B cell (primary cell): Measurements from ENCODE around the gene NUDT9. TPM values are rescaled to one million over a fixed set of nuclear protein-coding genes. Genes with fewer than 3 reads are reported as not detected.
"Not testable (repeated sequence)": the region's sequence is repeated elsewhere in the genome, so short reads cannot be mapped to it uniquely, and the experiment has no call there.

ENCODE experiments used
- ATAC-seq: fragments of 200-7000 bp; cut with Tn5 transposase; one replicate; pipeline ENCODE4 v1.10.0; 2021; ENCODE audit warnings: low read depth, mild to moderate bottlenecking, moderate number of reproducible peaks, moderate library complexity
- CTCF ChIA-PET: fragments of 350-600 bp; sonication (Branson Sonifier 250); formaldehyde crosslinking; loops from one replicate; lab custom pipeline; 2021; ENCODE audit warnings: antibody characterized with exemption, inconsistent platforms; lab: Charles Lee
- POLR2A ChIA-PET: fragments of 350-600 bp; sonication (Branson Sonifier 250); formaldehyde crosslinking; loops from one replicate; lab custom pipeline; 2021; ENCODE audit warnings: antibody characterized with exemption; lab: Charles Lee
- DNase-seq: peaks from one replicate; pipeline ENCODE4 v3.0.0; 2013
- H2AFZ ChIP-seq: 2 replicates; pipeline ENCODE4 v1.6.1; 2012; ENCODE audit warnings: mild to moderate bottlenecking, low read depth, low read length; ENCODE audit not compliant: insufficient read depth, poor library complexity, severe bottlenecking
- H3K27ac ChIP-seq, 2 donors: 1 replicate in 1 of 2; 2 replicates in 1 of 2; pipeline ENCODE4 v1.5.1; 2012 to 2013; ENCODE audit warnings: low read length in 2 of 2, mild to moderate bottlenecking in 2 of 2, moderate library complexity in 1 of 2
- H3K27me3 ChIP-seq, 4 experiments: fragments of 200-600 bp in 1 of 4; sonication (generic) in 1 of 4; replicated peaks in 1 of 4; 1 replicate in 2 of 4; 2 replicates in 2 of 4; pipeline versions ENCODE4 v1.6.1 to v1.7.0; 2013 to 2016; ENCODE audit warnings: low read length in 3 of 4, mild to moderate bottlenecking in 2 of 4, mixed read lengths in 1 of 4, moderate library complexity in 1 of 4; ENCODE audit not compliant: insufficient read depth in 4 of 4, control insufficient read depth in 3 of 4; ENCODE audit errors: control extremely low read depth in 1 of 4
- H3K36me3 ChIP-seq, 2 experiments: replicated peaks in 1 of 2; 1 replicate in 1 of 2; 2 replicates in 1 of 2; pipeline versions ENCODE4 v1.6.1 to v1.7.1; 2013; ENCODE audit warnings: low read length in 1 of 2; ENCODE audit not compliant: insufficient read depth in 2 of 2, control insufficient read depth in 1 of 2; ENCODE audit errors: control extremely low read depth in 1 of 2, extremely low read depth in 1 of 2
- H3K4me1 ChIP-seq, 2 donors: fragments of 200-600 bp in 1 of 2; sonication (generic) in 1 of 2; 1 replicate in 1 of 2; 2 replicates in 1 of 2; pipeline versions ENCODE4 v1.5.1 to v1.6.1; 2013 to 2017; ENCODE audit warnings: low read length in 2 of 2; ENCODE audit not compliant: control insufficient read depth in 2 of 2, insufficient read depth in 2 of 2
- H3K4me2 ChIP-seq: replicated peaks from 2 replicates; pipeline ENCODE3; 2012; ENCODE audit warnings: mild to moderate bottlenecking, low read depth, low read length; ENCODE audit not compliant: poor library complexity, severe bottlenecking
- H3K4me3 ChIP-seq, 5 experiments: fragments of 200-600 bp in 1 of 5; sonication (generic) in 1 of 5; 1 replicate in 3 of 5; 2 replicates in 2 of 5; pipeline versions ENCODE4 v1.5.1 to v1.7.0; 2011 to 2016; ENCODE audit warnings: low read length in 4 of 5, mild to moderate bottlenecking in 4 of 5, low read depth in 2 of 5, control low read depth in 1 of 5, moderate library complexity in 1 of 5; ENCODE audit not compliant: insufficient read depth in 1 of 5; ENCODE audit errors: control extremely low read depth in 1 of 5, extremely low read depth in 1 of 5
- H3K79me2 ChIP-seq: fragments of 200-600 bp; sonication (generic); one replicate; pipeline ENCODE4 v1.6.0; 2016; ENCODE audit warnings: low read length; ENCODE audit not compliant: control insufficient read depth, insufficient read depth
- H3K9ac ChIP-seq: fragments of 200-600 bp; sonication (generic); 2 replicates; pipeline ENCODE4 v1.6.1; 2017; ENCODE audit warnings: mild to moderate bottlenecking, low read length, moderate library complexity
- H3K9me3 ChIP-seq, 3 donors: one replicate each; pipeline versions ENCODE4 v1.6.1 to v1.7.1; 2013; ENCODE audit warnings: low read length in 2 of 3; ENCODE audit not compliant: control insufficient read depth in 2 of 3, insufficient read depth in 1 of 3; ENCODE audit errors: control extremely low read depth in 1 of 3
- H4K20me1 ChIP-seq: 2 replicates; pipeline ENCODE4 v1.6.0; 2012; ENCODE audit warnings: mild to moderate bottlenecking, low read length; ENCODE audit not compliant: insufficient read depth, control insufficient read depth, poor library complexity, severe bottlenecking
- H3K27ac Mint-ChIP-seq: one replicate; pipeline ENCODE4 v1.8.0; 2021; ENCODE audit warnings: mixed read lengths
- H3K27me3 Mint-ChIP-seq: one replicate; pipeline ENCODE4 v1.8.0; 2021; ENCODE audit warnings: mixed read lengths
- H3K4me1 Mint-ChIP-seq: one replicate; pipeline ENCODE4 v1.8.0; 2021; ENCODE audit warnings: mixed read lengths
- H3K4me3 Mint-ChIP-seq: one replicate; pipeline ENCODE4 v1.8.0; 2021; ENCODE audit warnings: mixed read lengths
- H3K9me3 Mint-ChIP-seq: one replicate; pipeline ENCODE4 v1.8.0; 2022; ENCODE audit warnings: mixed read lengths; ENCODE audit not compliant: insufficient read depth
- CTCF ChIP-seq: fragments of 200-600 bp; IDR thresholded peaks from one replicate; pipeline ENCODE4 v1.8.0; 2022; ENCODE audit warnings: antibody characterized with exemption, mild to moderate bottlenecking
- EZH2 ChIP-seq: IDR thresholded peaks from 2 replicates; pipeline ENCODE4 v1.6.1; 2012; ENCODE audit warnings: borderline replicate concordance, low read depth, mild to moderate bottlenecking, moderate library complexity, low read length; ENCODE audit not compliant: insufficient read depth, poor library complexity, severe bottlenecking
- WGBS: methylation state at CpG from one replicate; pipeline ENCODE4 v1.1.5; 2013; ENCODE audit warnings: missing lambda C conversion rate; ENCODE audit not compliant: insufficient coverage; 5-methylcytosine and 5-hydroxymethylcytosine counted together
- intact Hi-C: fragments of 100-400 bp; cut with micrococcal nuclease; formaldehyde crosslinking; loops from one replicate; pipeline ENCODE4 v1.10.0; 2022
- polyA plus RNA-seq: library from polyadenylated mRNA; depleted of rRNA; stranded (reverse); fragments of >200 nt; gene quantifications from 2 replicates; pipeline ENCODE4 v1.2.3, GENCODE V29; 2012
- total RNA-seq, 2 donors: library from RNA; stranded (reverse); fragments of 120-200 nt in 1 of 2; gene quantifications; 1 replicate in 1 of 2; 2 replicates in 1 of 2; pipeline versions ENCODE4 v1.2.3 to v1.2.4, GENCODE V29; 2013 to 2022

NUDT9 gene
- total and polyA plus RNA-seq, 2 donors (not counting 1 experiment from before 2014, with no cell fraction given) = 10.0 to 17.5 TPM

GRCh38 chr4:87491436-87491835 lies 69.1 kb downstream of the NUDT9 start:
- 88% methylated on average over 1 of the region's 2 CpGs for WGBS

GRCh38 chr4:87491851-87492250 lies 69.5 kb downstream of the NUDT9 start:
- ATAC-seq, H4K20me1 ChIP-seq, CTCF ChIA-PET, H2AFZ ChIP-seq, H3K4me3 Mint-ChIP-seq, H3K27ac ChIP-seq, H3K9me3 Mint-ChIP-seq, H3K4me1 ChIP-seq, intact Hi-C loops, H3K4me1 Mint-ChIP-seq, H3K27me3 ChIP-seq, H3K27ac Mint-ChIP-seq, H3K9ac ChIP-seq, H3K36me3 ChIP-seq, POLR2A ChIA-PET, H3K4me2 ChIP-seq, DNase-seq, H3K4me3 ChIP-seq, H3K27me3 Mint-ChIP-seq, H3K79me2 ChIP-seq: not testable (repeated sequence)
- WGBS = no CpG with 5 or more reads among the region's 2 CpGs
- H3K9me3 ChIP-seq = peaks cover 0 to 12% (median 3%) of the 10 kb centered on the region in 3 donors

More at GRCh38 chr4:87491436-87491835, 69.1 kb downstream of the NUDT9 start:
- Mint-ChIP-seq H3K9me3 (no peaks in the 10 kb centered on the region), H3K27ac (no peak overlapping the region), H3K4me3 (no peak overlapping the region), H3K27me3 (no peaks in the 10 kb centered on the region), H3K4me1 (peaks cover 3% of the 10 kb centered on the region)
- CTCF ChIA-PET = no interaction called here
- Histone ChIP-seq H3K27ac (no peak overlapping the region), H3K9ac (no peak overlapping the region), H3K4me1 (no peaks in the 10 kb centered on the region), H3K36me3 (no peaks in the 10 kb centered on the region), H3K9me3 (peaks cover 0 to 12% (median 3%) of the 10 kb centered on the region in 3 donors), H2AFZ (no peak overlapping the region), H3K4me2 (no peak overlapping the region), H3K79me2 (no peaks in the 10 kb centered on the region), H4K20me1 (no peaks in the 10 kb centered on the region), H3K4me3 (no peak overlapping the region), H3K27me3 (no peaks in the 10 kb centered on the region)
- no peak for ATAC-seq
- intact Hi-C loops = no loop called here
- DNase-seq = no peak
- TF ChIP-seq EZH2 (no peak), CTCF (no peak)
- POLR2A ChIA-PET = no interaction called here
